ENCODE measurements around the gene MRPL53. TPM values are rescaled to one million over a fixed set of nuclear protein-coding genes. Genes with fewer than 3 reads are reported as not detected.

The MRPL53 gene
- total RNA-seq: 14.3 TPM

GRCh38 chr2:74472086-74472944 lies at the start of gene MRPL53:
Gene MRPL53, minus strand, starts transcription at chr2:74472680. Its CDS starts 20 bp downstream, at chr2:74472660.
- DNase-seq (ENCODE audit: low spot score in 2 of 2) (peak; percentile 81 to 82), FAIRE-seq (no peak)

DNA sequence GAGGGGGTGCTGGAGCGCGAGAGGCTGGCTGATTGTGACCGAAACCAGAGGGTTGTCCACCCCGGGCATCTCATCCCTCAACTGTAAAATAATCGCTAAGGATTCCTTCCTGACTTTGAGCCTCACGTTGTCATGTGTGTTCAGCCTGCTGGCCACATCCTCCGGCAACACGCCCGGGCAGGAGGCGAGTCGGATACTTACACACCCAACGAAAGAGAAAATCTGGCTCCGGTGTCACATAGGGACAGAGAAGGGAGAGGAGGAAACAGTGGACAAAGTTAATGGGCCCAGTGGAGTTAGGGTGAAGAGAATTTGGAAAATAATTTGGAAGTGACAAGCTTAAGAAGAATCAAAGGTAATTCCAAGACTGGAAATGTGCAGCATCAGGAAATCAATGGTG lies 44.2 kb upstream of the MRPL53 start:
- DNase-seq (ENCODE audit: low spot score in 2 of 2) (no peak), FAIRE-seq (no peak)

- FAIRE-seq (no peak), DNase-seq (ENCODE audit: low spot score in 2 of 2) (peak; percentile 74 to 81)
Measured at GRCh38 chr2:74515981-74516633, 43.6 kb upstream of the MRPL53 start.

DNA sequence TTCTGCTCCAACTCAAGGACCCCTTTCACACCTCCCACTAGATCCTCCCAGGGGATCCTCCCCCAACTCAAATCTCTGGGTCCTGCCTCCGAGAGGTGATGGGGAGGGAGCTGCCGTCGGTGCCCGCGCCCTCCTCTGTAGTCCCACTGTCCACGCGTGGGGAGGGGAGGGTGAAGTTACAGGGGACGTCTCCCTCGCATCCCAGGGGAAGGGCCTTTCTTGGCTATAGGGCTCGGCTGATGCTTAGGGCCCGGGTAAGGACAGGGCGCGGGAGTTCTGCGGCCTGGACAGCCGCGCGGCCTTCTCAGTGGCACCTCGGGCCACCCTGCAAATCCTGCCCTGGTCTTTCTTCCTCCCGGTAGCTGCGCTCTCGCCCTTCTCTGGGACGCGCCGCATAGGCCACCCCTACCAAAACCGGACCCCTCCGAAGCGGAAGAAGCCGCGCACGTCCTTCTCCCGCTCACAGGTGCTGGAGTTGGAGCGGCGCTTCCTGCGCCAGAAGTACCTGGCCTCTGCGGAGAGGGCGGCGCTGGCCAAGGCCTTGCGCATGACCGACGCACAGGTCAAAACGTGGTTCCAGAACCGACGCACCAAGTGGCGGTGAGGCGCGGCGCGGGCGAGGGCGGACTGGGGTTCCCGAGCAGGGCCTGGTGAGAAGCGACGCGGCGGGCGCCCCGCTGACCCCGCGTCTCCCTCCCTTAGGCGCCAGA lies 42.9 kb upstream of the MRPL53 start:
- FAIRE-seq (no peak), DNase-seq (ENCODE audit: low spot score in 2 of 2) (no peak)

GRCh38 chr2:74514368-74515270 lies 42.1 kb upstream of the MRPL53 start, which contains the start of gene TLX2:
Gene TLX2, plus strand, starts transcription at chr2:74514450. Its CDS starts 357 bp downstream, at chr2:74514807.
- peak in 1 of 2 donors; percentile 49 for DNase-seq (ENCODE audit: low spot score in 2 of 2)
- no peak for FAIRE-seq

DNA sequence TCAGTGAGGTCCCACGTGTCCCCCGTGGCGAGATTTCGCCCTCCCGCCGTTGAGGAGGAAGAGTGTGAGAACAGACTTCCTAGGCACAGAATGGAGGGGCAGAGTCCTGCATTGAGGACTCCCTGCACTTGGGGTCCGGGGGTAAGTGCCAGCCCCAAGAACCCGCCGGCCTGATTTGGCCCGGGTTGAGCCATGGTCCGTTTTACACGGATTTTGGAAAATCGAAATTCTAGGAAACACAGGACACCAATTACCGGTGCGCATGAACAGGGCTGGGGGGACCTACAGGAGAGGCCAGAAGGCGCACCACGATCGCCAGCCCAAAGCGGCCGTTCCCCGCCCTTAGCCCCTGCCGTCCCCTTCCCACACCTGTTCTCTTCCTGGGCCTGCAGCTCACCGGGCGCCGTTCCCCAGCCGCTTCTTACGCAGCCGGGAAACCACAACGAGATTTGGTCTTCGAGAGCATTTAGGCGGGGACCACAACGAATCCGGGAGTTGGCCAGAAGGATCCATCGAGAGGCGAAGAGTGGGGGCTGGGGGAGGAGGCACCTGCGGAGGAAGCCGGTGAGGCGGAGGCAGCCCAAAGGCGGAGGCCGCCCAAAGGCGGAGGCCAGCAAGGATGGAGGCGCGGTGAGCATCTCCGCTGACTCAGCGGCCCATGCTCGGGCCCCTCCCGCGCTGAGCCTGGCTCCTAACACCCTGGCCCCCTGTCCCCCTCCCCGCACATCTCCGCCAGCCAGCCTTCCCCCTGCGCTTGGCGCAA lies 41.3 kb upstream of the MRPL53 start:
- DNase-seq (ENCODE audit: low spot score in 2 of 2): peak in 1 of 2 donors; percentile 44

GRCh38 chr2:74512744-74513604 lies 40.5 kb upstream of the MRPL53 start:
- DNase-seq (ENCODE audit: low spot score in 2 of 2) (no peak), FAIRE-seq (no peak)

More for the DNA sequence above, 41.3 kb upstream of the MRPL53 start:
- no peak for FAIRE-seq

- FAIRE-seq (no peak), DNase-seq (ENCODE audit: low spot score in 2 of 2) (no peak)
Measured at GRCh38 chr2:74511104-74511989, 38.9 kb upstream of the MRPL53 start.

DNA sequence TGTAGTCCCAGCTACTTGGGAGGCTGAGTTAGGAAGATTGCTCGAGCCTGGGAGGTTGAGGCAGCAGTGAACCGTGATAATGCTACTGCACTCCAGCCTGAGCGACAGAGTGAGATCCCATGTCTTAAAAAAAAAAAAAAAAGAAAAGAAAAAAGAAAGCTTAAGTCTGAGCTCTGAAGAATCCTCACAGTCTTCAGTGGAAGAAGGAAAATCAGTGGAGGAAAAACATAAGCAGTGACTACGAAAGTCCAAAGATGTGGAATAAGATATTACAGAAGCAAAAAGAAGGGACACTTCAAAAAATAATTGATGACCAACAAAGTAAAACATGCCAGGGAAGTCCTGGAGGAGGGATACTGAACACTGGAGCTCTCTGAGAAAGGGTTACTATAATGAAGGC lies 37.8 kb upstream of the MRPL53 start:
- FAIRE-seq (no peak), DNase-seq (ENCODE audit: low spot score in 2 of 2) (no peak)

- no peak for DNase-seq (ENCODE audit: low spot score in 2 of 2)
Measured at GRCh38 chr2:74507926-74508520, 35.5 kb upstream of the MRPL53 start.

DNA sequence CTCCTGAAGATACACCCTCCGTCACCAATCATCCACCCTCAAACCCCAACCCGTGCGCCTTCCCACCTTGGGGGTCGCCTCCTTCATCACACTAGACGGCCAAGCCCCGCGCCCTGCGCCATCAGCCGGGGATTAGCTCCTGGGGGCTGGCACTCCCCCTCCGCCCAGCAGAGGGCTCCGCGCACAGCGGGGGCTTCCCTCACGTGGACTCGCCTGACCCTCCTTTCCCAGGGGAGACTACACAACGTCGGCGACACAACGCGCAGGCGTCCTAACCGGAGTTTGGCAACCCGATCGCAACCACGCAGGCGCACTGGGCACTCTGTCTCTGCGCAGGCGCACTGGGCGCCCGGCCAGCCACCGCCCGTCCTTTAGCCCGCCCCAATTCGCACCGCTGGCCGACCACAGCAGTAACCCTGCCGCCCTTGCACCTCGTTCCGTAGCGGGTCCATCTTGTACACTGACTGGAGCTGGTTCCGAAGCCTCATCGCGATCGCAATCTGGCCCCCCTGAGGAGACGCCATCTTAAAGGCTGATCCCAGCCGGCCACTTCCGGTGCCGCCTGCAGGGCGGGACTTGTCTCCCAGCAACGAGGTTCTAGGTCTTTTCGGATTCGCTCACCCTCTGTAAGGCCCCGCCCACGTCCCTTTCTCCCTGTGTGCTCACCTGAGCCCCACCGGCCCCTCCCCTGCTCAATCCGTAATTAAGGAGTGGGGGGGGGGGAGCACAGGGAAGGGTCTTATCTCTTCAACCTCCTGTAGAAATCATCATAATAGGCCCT lies 34.9 kb upstream of the MRPL53 start, which contains the start of gene PCGF1:
Gene PCGF1 (minus strand): TSS at position 551 of the 781 bp plus-strand sequence. CDS start 27 bp downstream, at position 524.
- no peak for FAIRE-seq
- DNase-seq (ENCODE audit: low spot score in 2 of 2): peak; percentile 98 to 99

More at GRCh38 chr2:74507926-74508520, 35.5 kb upstream of the MRPL53 start:
- no peak for FAIRE-seq

DNA sequence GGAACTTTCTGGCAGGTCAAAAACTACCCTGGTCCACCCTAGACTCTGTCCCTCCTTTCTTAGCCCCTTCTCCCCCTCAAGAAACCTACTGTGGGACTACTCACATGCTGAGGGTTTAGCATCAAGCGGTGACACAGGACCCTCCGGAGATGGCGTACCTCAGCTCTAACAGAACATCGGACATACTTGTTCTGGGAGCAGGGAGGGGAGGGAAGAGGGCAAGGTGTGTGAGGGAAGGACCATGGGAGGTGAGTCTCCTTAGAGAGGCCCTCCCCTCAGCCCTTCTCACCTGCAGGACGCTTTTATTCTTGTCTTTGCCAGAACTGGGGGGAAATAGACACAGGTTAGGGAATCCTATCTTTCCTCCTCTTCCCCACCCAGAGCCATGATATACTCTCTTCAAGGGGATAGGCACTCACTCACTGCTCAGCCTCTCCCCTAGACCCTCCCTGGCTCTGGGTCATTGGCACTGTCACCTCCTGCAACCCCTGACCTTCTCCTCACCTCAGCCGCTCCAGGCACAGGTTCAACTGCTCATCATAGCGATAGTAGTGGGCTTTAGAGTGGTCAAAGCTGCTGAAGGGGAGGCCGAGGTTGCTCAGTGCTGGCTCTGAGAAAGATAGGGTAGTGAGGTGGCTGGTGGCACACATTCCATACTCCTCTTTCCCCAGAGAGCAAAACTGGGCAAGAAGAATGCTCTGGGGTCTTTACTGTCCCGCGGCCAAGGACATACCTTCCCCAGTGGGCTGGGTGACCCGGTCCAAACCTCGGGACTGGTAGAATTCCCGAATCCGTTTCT lies 33.2 kb upstream of the MRPL53 start:
- FAIRE-seq (no peak), DNase-seq (ENCODE audit: low spot score in 2 of 2) (no peak)

GRCh38 chr2:74504591-74504990 lies 32.1 kb upstream of the MRPL53 start:
- FAIRE-seq (no peak), DNase-seq (ENCODE audit: low spot score in 2 of 2) (no peak)

- DNase-seq (ENCODE audit: low spot score in 2 of 2) (no peak), FAIRE-seq (no peak)
Measured at GRCh38 chr2:74503506-74504475, 31.3 kb upstream of the MRPL53 start.

Data from frontal cortex (tissue), 4 donors.